Tibial artery (tissue), 4 donors: ENCODE measurements around the gene KRTAP10-5.

Experiments
- DNase-seq, 2 donors: peaks; one replicate each; pipeline ENCODE4 v3.0.0-alpha.2; 2019
- H3K27ac ChIP-seq, 2 donors: fragments of 200-600 bp; sonication (generic) in 1 of 2; 1 replicate in 1 of 2; 2 replicates in 1 of 2; pipeline ENCODE4 v1.5.1; 2018 to 2019; ENCODE audit warnings: mild to moderate bottlenecking in 1 of 2
- H3K27me3 ChIP-seq, 2 donors: fragments of 200-600 bp; sonication (generic) in 1 of 2; one replicate each; pipeline versions ENCODE4 v1.5.1 to v1.6.0; 2016 to 2019
- H3K36me3 ChIP-seq, 3 donors: fragments of 200-600 bp; sonication (generic) in 2 of 3; one replicate each; pipeline ENCODE4 v1.5.1; 2016 to 2019; ENCODE audit warnings: mild to moderate bottlenecking in 2 of 3
- H3K4me1 ChIP-seq, 4 donors: fragments of 200-600 bp; sonication (generic) in 2 of 4; 1 replicate in 3 of 4; 2 replicates in 1 of 4; pipeline ENCODE4 v1.5.1; 2016 to 2019
- H3K4me3 ChIP-seq, 2 donors: fragments of 200-600 bp; sonication (generic) in 1 of 2; 1 replicate in 1 of 2; 2 replicates in 1 of 2; pipeline ENCODE4 v1.5.1; 2018 to 2019; ENCODE audit warnings: mild to moderate bottlenecking in 2 of 2
- H3K9me3 ChIP-seq, 3 donors: fragments of 200-600 bp; sonication (generic) in 1 of 3; one replicate each; pipeline ENCODE4 v1.5.1; 2016 to 2019
- intact Hi-C: fragments of 100-400 bp; cut with DNase I; formaldehyde crosslinking; loops from one replicate; pipeline ENCODE4 v1.15.0; 2023; ENCODE audit warnings: low total_unique reads
- TF ChIP-seq, protein P1 (sequence below), 2 experiments: fragments of 200-600 bp in 1 of 2; fragments of 450-650 bp in 1 of 2; IDR thresholded peaks; one replicate each; pipeline ENCODE4 v1.5.1; 2017 to 2019; ENCODE audit warnings: antibody characterized with exemption in 2 of 2, mild to moderate bottlenecking in 1 of 2, moderate library complexity in 1 of 2

Gene KRTAP10-5

DNA sequence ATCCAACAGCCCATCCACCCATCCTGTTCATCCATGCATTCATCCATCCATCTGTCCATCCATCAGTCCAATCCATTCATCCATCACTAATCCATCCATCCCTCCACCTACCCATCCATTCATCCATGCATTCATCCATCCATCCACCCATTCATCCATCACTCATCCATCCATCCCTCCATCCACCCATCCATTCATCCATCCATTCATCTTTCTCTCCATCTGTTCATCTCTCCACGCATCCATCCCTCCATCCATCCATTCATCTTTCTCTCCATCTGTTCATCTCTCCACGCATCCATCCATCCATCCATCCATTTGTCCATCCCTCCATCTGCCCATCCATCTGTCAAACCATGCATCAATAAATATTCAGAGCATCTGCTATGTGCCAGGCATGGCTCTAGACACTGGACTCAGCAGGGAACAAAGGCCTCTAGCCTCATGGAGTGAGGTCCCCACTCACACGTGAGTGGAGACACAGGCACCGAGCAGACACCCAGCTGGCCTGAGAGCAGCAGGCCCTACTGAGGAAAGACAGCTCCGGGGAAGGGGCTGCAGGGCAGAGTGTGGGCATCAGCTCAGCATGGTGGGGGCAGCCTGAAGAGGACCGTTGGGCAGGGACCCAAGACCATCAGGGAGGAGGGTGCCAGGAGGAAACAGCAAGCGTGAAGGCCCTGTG lies 50.0 kb downstream of the KRTAP10-5 start:
- Histone ChIP-seq H3K27me3 (peaks cover 0 to 28% of the 10 kb centered on the region in 2 donors), H3K4me3 (no peak overlapping the region), H3K9me3 (no peaks in the 10 kb centered on the region), H3K27ac (no peak overlapping the region), H3K36me3 (no peaks in the 10 kb centered on the region), H3K4me1 (no peaks in the 10 kb centered on the region)
- DNase-seq, result peak in 1 of 2 donors; percentile 10
- intact Hi-C loops, result no loop called here
- TF ChIP-seq, protein P1, sequence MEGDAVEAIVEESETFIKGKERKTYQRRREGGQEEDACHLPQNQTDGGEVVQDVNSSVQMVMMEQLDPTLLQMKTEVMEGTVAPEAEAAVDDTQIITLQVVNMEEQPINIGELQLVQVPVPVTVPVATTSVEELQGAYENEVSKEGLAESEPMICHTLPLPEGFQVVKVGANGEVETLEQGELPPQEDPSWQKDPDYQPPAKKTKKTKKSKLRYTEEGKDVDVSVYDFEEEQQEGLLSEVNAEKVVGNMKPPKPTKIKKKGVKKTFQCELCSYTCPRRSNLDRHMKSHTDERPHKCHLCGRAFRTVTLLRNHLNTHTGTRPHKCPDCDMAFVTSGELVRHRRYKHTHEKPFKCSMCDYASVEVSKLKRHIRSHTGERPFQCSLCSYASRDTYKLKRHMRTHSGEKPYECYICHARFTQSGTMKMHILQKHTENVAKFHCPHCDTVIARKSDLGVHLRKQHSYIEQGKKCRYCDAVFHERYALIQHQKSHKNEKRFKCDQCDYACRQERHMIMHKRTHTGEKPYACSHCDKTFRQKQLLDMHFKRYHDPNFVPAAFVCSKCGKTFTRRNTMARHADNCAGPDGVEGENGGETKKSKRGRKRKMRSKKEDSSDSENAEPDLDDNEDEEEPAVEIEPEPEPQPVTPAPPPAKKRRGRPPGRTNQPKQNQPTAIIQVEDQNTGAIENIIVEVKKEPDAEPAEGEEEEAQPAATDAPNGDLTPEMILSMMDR (IDR thresholded peaks at IDR 0.05), result no peak

- Histone ChIP-seq H3K4me1 (no peaks in the 10 kb centered on the region), H3K27ac (no peak overlapping the region), H3K36me3 (no peaks in the 10 kb centered on the region), H3K4me3 (no peak overlapping the region), H3K9me3 (no peaks in the 10 kb centered on the region), H3K27me3 (peaks cover 0 to 28% of the 10 kb centered on the region in 2 donors)
- peak; percentile 2 to 57 for DNase-seq
- TF ChIP-seq, protein P1 (IDR thresholded peaks at IDR 0.05), result no peak
- intact Hi-C loops, result no loop called here
Observed at GRCh38 chr21:44529503-44530125, 50.8 kb downstream of the KRTAP10-5 start.
